GM23338 (cell line): Measurements from ENCODE around the gene PRR33. TPM values are rescaled to one million over a fixed set of nuclear protein-coding genes. Genes with fewer than 3 reads are reported as not detected.

Experiments used
- ZNF331 ChIP-seq: fragments of 250-450 bp; sonication (Bioruptor Pico); IDR thresholded peaks from 2 replicates; pipeline ENCODE4 v1.5.0; 2020; ENCODE audit warnings: low read depth, mild to moderate bottlenecking, moderate library complexity
- polyA plus RNA-seq: library from polyadenylated mRNA; unstranded; fragments of >200 nt; fragmentation: Nextera tagmentation; extraction: Ambion mirVana; gene quantifications from 2 replicates; pipeline ENCODE4 v1.2.1, GENCODE V29; 2016
- total RNA-seq: library from RNA; depleted of rRNA; stranded (reverse); fragments of >200 nt; shearing (Covaris generic); gene quantifications from 2 replicates; pipeline ENCODE4 v1.2.3, GENCODE V29; 2014
- TF ChIP-seq, protein P1 (sequence below): fragments of 250-450 bp; sonication (Bioruptor Pico); IDR thresholded peaks from 2 replicates; pipeline ENCODE4 v1.5.0; 2020; ENCODE audit warnings: mild to moderate bottlenecking, moderate library complexity
- TF ChIP-seq, protein P2 (sequence below), 2 experiments: fragments of 200-600 bp in 1 of 2; sonication (generic) in 1 of 2; conservative IDR thresholded peaks; 2 replicates each; pipeline versions ENCODE4 v1.5.1 to v1.6.1; 2016 to 2017; ENCODE audit warnings: antibody characterized with exemption in 2 of 2, low read depth in 2 of 2, mild to moderate bottlenecking in 2 of 2, moderate library complexity in 1 of 2

The PRR33 gene
- total and polyA plus RNA-seq, 2 experiments from 2014 or later, result not detected

DNA sequence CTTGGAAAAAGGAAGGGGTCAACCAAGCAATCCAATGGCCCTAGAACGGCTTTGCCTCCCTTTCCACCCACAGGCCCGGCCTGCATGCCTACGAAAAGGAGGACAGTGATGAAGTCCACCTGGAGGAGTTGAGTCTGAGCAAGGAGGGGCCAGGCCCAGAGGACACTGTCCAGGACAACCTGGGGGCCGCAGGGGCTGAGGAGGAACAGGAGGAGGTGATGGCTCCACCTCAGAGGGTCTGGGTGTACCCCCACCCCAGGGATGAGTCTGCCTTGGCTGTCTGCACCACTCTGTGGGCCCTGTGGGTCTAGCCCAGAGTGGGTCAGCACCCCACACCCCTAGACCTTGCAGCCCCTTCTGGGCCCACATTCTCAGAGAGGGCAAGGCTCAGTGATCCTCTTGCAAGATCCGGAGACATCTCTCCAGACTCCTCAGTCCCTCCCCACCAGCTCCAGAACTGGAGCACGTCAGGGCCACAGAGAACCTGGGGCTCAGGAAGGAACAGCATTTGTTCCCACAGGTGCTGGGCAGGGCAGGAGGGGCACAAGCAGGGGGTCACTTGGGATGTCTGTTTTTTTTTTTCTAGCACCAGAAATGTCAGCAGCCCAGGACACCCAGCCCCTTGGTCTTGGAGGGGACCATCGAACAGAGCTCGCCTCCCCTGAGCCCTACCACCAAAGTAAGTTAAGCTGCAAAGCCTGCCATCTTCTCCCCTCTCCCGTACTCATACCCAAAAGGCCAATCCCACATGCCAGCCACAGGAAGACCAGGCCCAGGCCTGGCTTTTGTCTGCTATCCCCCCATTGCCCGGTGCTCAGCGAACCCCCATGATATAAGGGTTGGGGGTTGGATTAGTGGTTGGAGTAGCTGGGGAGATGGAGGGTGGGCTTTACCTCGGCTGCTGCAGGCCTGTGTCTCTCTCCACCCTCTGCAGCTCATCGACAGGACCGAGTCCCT, 8.1 kb downstream of the PRR33 start (continued):
- TF ChIP-seq, protein P1, sequence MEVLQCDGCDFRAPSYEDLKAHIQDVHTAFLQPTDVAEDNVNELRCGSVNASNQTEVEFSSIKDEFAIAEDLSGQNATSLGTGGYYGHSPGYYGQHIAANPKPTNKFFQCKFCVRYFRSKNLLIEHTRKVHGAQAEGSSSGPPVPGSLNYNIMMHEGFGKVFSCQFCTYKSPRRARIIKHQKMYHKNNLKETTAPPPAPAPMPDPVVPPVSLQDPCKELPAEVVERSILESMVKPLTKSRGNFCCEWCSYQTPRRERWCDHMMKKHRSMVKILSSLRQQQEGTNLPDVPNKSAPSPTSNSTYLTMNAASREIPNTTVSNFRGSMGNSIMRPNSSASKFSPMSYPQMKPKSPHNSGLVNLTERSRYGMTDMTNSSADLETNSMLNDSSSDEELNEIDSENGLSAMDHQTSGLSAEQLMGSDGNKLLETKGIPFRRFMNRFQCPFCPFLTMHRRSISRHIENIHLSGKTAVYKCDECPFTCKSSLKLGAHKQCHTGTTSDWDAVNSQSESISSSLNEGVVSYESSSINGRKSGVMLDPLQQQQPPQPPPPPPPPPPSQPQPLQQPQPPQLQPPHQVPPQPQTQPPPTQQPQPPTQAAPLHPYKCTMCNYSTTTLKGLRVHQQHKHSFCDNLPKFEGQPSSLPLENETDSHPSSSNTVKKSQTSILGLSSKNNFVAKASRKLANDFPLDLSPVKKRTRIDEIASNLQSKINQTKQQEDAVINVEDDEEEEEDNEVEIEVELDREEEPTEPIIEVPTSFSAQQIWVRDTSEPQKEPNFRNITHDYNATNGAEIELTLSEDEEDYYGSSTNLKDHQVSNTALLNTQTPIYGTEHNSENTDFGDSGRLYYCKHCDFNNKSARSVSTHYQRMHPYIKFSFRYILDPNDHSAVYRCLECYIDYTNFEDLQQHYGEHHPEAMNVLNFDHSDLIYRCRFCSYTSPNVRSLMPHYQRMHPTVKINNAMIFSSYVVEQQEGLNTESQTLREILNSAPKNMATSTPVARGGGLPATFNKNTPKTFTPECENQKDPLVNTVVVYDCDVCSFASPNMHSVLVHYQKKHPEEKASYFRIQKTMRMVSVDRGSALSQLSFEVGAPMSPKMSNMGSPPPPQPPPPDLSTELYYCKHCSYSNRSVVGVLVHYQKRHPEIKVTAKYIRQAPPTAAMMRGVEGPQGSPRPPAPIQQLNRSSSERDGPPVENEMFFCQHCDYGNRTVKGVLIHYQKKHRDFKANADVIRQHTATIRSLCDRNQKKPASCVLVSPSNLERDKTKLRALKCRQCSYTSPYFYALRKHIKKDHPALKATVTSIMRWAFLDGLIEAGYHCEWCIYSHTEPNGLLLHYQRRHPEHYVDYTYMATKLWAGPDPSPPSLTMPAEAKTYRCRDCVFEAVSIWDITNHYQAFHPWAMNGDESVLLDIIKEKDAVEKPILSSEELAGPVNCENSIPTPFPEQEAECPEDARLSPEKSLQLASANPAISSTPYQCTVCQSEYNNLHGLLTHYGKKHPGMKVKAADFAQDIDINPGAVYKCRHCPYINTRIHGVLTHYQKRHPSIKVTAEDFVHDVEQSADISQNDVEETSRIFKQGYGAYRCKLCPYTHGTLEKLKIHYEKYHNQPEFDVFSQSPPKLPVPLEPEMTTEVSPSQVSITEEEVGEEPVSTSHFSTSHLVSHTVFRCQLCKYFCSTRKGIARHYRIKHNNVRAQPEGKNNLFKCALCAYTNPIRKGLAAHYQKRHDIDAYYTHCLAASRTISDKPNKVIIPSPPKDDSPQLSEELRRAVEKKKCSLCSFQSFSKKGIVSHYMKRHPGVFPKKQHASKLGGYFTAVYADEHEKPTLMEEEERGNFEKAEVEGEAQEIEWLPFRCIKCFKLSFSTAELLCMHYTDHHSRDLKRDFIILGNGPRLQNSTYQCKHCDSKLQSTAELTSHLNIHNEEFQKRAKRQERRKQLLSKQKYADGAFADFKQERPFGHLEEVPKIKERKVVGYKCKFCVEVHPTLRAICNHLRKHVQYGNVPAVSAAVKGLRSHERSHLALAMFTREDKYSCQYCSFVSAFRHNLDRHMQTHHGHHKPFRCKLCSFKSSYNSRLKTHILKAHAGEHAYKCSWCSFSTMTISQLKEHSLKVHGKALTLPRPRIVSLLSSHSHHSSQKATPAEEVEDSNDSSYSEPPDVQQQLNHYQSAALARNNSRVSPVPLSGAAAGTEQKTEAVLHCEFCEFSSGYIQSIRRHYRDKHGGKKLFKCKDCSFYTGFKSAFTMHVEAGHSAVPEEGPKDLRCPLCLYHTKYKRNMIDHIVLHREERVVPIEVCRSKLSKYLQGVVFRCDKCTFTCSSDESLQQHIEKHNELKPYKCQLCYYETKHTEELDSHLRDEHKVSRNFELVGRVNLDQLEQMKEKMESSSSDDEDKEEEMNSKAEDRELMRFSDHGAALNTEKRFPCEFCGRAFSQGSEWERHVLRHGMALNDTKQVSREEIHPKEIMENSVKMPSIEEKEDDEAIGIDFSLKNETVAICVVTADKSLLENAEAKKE, result no peak
- TF ChIP-seq, protein P2, sequence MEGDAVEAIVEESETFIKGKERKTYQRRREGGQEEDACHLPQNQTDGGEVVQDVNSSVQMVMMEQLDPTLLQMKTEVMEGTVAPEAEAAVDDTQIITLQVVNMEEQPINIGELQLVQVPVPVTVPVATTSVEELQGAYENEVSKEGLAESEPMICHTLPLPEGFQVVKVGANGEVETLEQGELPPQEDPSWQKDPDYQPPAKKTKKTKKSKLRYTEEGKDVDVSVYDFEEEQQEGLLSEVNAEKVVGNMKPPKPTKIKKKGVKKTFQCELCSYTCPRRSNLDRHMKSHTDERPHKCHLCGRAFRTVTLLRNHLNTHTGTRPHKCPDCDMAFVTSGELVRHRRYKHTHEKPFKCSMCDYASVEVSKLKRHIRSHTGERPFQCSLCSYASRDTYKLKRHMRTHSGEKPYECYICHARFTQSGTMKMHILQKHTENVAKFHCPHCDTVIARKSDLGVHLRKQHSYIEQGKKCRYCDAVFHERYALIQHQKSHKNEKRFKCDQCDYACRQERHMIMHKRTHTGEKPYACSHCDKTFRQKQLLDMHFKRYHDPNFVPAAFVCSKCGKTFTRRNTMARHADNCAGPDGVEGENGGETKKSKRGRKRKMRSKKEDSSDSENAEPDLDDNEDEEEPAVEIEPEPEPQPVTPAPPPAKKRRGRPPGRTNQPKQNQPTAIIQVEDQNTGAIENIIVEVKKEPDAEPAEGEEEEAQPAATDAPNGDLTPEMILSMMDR (conservative IDR thresholded peaks at IDR 0.05; ENCODE audit: low read depth in 2 of 2), result no peak
- TF ChIP-seq ZNF331 (CRISPR knock-in tag), result no peak
